HEK293 (cell line): ENCODE data around the gene ITPKC.

Source experiments
- CTCF ChIA-PET: fragments of 350-600 bp; formaldehyde crosslinking; extraction: SDS; loops from one replicate; lab custom pipeline; 2021; ENCODE audit warnings: antibody characterized with exemption; lab: Yijun Ruan, JAX
- POLR2A ChIA-PET: fragments of 300-600 bp; formaldehyde crosslinking; extraction: SDS; loops from one replicate; lab custom pipeline; 2020; ENCODE audit warnings: antibody characterized with exemption, inconsistent platforms; lab: Yijun Ruan, JAX
- H3K27ac ChIP-seq: fragments of 200-500 bp; sonication (Bioruptor generic); 2 replicates; pipeline ENCODE4 v1.5.1; 2014; ENCODE audit warnings: low read depth, low read length, control low read depth, inconsistent platforms; ENCODE audit errors: extremely low read depth
- H3K36me3 ChIP-seq, 2 experiments: fragments of 200-500 bp in 1 of 2; sonication (Bioruptor generic) in 1 of 2; 1 replicate in 1 of 2; 2 replicates in 1 of 2; pipeline ENCODE4 v1.5.1; 2014 to 2017; ENCODE audit warnings: inconsistent platforms in 2 of 2, low read length in 2 of 2; ENCODE audit not compliant: control insufficient read depth in 2 of 2, insufficient read depth in 1 of 2
- H3K4me1 ChIP-seq: fragments of 200-500 bp; sonication (Bioruptor generic); 2 replicates; pipeline ENCODE4 v1.5.1; 2014; ENCODE audit warnings: mild to moderate bottlenecking, low read length, inconsistent platforms; ENCODE audit not compliant: control insufficient read depth, insufficient read depth
- H3K4me3 ChIP-seq: 2 replicates; pipeline ENCODE4 v1.5.1; 2011; ENCODE audit warnings: low read depth, mild to moderate bottlenecking, control low read depth, low read length, moderate library complexity
- H3K9me3 ChIP-seq: fragments of 200-500 bp; sonication (Bioruptor generic); 2 replicates; pipeline ENCODE4 v1.5.1; 2014; ENCODE audit warnings: low read depth, low read length, inconsistent platforms; ENCODE audit not compliant: control insufficient read depth, insufficient read depth
- GLI2 ChIP-seq: fragments of 450-650 bp; formaldehyde crosslinking; IDR thresholded peaks from 2 replicates; pipeline ENCODE4; 2017; ENCODE audit warnings: missing biosample characterization, missing genetic modification characterization, low read depth, borderline replicate concordance
- GLI4 ChIP-seq: fragments of 450-650 bp; formaldehyde crosslinking; IDR thresholded peaks from 2 replicates; pipeline ENCODE4 v1.5.1; 2016; ENCODE audit warnings: missing biosample characterization, missing genetic modification characterization
- KLF1 ChIP-seq: fragments of 450-650 bp; formaldehyde crosslinking; IDR thresholded peaks from 2 replicates; pipeline ENCODE4 v1.5.1; 2016; ENCODE audit warnings: missing biosample characterization, missing genetic modification characterization
- KLF10 ChIP-seq: fragments of 450-650 bp; IDR thresholded peaks from 2 replicates; pipeline ENCODE4 v1.5.1; 2018; ENCODE audit warnings: missing biosample characterization, mild to moderate bottlenecking, missing genetic modification characterization
- KLF7 ChIP-seq: fragments of 450-650 bp; formaldehyde crosslinking; IDR thresholded peaks from 2 replicates; pipeline ENCODE4 v1.5.1; 2016; ENCODE audit warnings: missing biosample characterization, missing genetic modification characterization, borderline replicate concordance
- OSR2 ChIP-seq: fragments of 450-650 bp; formaldehyde crosslinking; IDR thresholded peaks from 2 replicates; pipeline ENCODE4 v1.5.1; 2016; ENCODE audit warnings: missing biosample characterization, missing genetic modification characterization
- PRDM1 ChIP-seq: fragments of 450-650 bp; formaldehyde crosslinking; IDR thresholded peaks from 2 replicates; pipeline ENCODE4; 2016; ENCODE audit warnings: missing biosample characterization, missing genetic modification characterization
- ZBTB10 ChIP-seq: fragments of 450-650 bp; formaldehyde crosslinking; IDR thresholded peaks from 2 replicates; pipeline ENCODE4 v1.5.1; 2016; ENCODE audit warnings: missing biosample characterization, missing genetic modification characterization
- ZBTB21 ChIP-seq: fragments of 450-650 bp; formaldehyde crosslinking; IDR thresholded peaks from 2 replicates; pipeline ENCODE4 v1.5.1; 2017; ENCODE audit warnings: missing biosample characterization, missing genetic modification characterization
- ZIC2 ChIP-seq: fragments of 450-650 bp; formaldehyde crosslinking; IDR thresholded peaks from 2 replicates; pipeline ENCODE4 v1.5.1; 2016; ENCODE audit warnings: missing biosample characterization, missing genetic modification characterization
- ZNF114 ChIP-seq: fragments of 450-650 bp; formaldehyde crosslinking; IDR thresholded peaks from 2 replicates; pipeline ENCODE4 v1.5.0; 2017; ENCODE audit warnings: missing biosample characterization, missing genetic modification characterization
- ZNF155 ChIP-seq: fragments of 450-650 bp; formaldehyde crosslinking; IDR thresholded peaks from 2 replicates; pipeline ENCODE4 v1.5.1; 2016; ENCODE audit warnings: missing biosample characterization, missing genetic modification characterization
- ZNF169 ChIP-seq: fragments of 450-650 bp; formaldehyde crosslinking; IDR thresholded peaks from 2 replicates; pipeline ENCODE4 v1.5.1; 2016; ENCODE audit warnings: missing biosample characterization, missing genetic modification characterization
- ZNF423 ChIP-seq: fragments of 450-650 bp; formaldehyde crosslinking; IDR thresholded peaks from 2 replicates; pipeline ENCODE4 v1.5.1; 2016; ENCODE audit warnings: missing biosample characterization, missing genetic modification characterization
- ZNF426 ChIP-seq: fragments of 450-650 bp; formaldehyde crosslinking; IDR thresholded peaks from 2 replicates; pipeline ENCODE4 v1.5.1; 2017; ENCODE audit warnings: missing biosample characterization, missing genetic modification characterization, mild to moderate bottlenecking, inconsistent platforms, moderate library complexity
- ZNF549 ChIP-seq: fragments of 450-650 bp; IDR thresholded peaks from 2 replicates; pipeline ENCODE4 v1.5.1; 2018; ENCODE audit warnings: missing biosample characterization, missing genetic modification characterization, mild to moderate bottlenecking, inconsistent platforms, moderate library complexity
- ZNF560 ChIP-seq: fragments of 450-650 bp; formaldehyde crosslinking; IDR thresholded peaks from 2 replicates; pipeline ENCODE4 v1.5.1; 2017; ENCODE audit warnings: missing biosample characterization, missing genetic modification characterization, borderline replicate concordance
- ZNF571 ChIP-seq: fragments of 450-650 bp; formaldehyde crosslinking; IDR thresholded peaks from 2 replicates; pipeline ENCODE4 v1.5.0; 2017; ENCODE audit warnings: missing biosample characterization, missing genetic modification characterization
- ZNF626 ChIP-seq: fragments of 450-650 bp; sonication (Bioruptor Pico); formaldehyde crosslinking; IDR thresholded peaks from 2 replicates; pipeline ENCODE4 v1.5.1; 2018; ENCODE audit warnings: missing biosample characterization, missing genetic modification characterization, inconsistent platforms
- ZNF677 ChIP-seq: fragments of 450-650 bp; IDR thresholded peaks from 2 replicates; pipeline ENCODE4 v1.5.0; 2018; ENCODE audit warnings: missing biosample characterization, mild to moderate bottlenecking, missing genetic modification characterization, moderate library complexity
- ZNF830 ChIP-seq: fragments of 450-650 bp; IDR thresholded peaks from 2 replicates; pipeline ENCODE4 v1.5.0; 2018; ENCODE audit warnings: missing biosample characterization, missing genetic modification characterization, low read depth, mild to moderate bottlenecking, moderate library complexity
- TF ChIP-seq, protein P1 (sequence below): fragments of 450-650 bp; formaldehyde crosslinking; IDR thresholded peaks from 2 replicates; pipeline ENCODE4 v1.5.1; 2016; ENCODE audit warnings: missing biosample characterization, missing genetic modification characterization
- TF ChIP-seq, protein P2 (sequence below): fragments of 450-650 bp; formaldehyde crosslinking; IDR thresholded peaks from 2 replicates; pipeline ENCODE4 v1.5.1; 2016; ENCODE audit warnings: missing biosample characterization, missing genetic modification characterization

The ITPKC gene

GRCh38 chr19:40742886-40743285 is 26.0 kb downstream of the ITPKC start:
- peaks cover 57 to 64% of the 10 kb centered on the region in 2 experiments; a peak in 2 of 3 replicates for H3K36me3 ChIP-seq
- ChIA-PET CTCF (interaction anchor here (0.6 to 3.3 kb wide), 9 partner anchors 20 to 433 kb away, joined by 3 to 23 read pairs (median 3); partner anchors contain the start of genes COQ8B and ITPKC), POLR2A (interaction anchor here (0.9 to 4.3 kb wide), 9 partner anchors 8 to 79 kb away, joined by 3 to 30 read pairs (median 5); partner anchors contain the start of genes ACTMAP, RAB4B and SNRPA)
- H3K4me1 ChIP-seq = no peaks in the 10 kb centered on the region
- H3K27ac ChIP-seq = no peak overlapping the region
- no peak for TF ChIP-seq ZNF626 (tag by site-specific recombination)
- no peak for TF ChIP-seq ZNF549 (tag by site-specific recombination)
- TF ChIP-seq ZNF426 (tag by site-specific recombination) = no peak
- no peak for TF ChIP-seq OSR2 (tag by site-specific recombination)
- TF ChIP-seq ZBTB10 (tag by site-specific recombination) = no peak
- TF ChIP-seq ZBTB21 (tag by site-specific recombination) = no peak
- TF ChIP-seq ZNF571 = no peak
- no peak for TF ChIP-seq ZNF114 (tag by site-specific recombination)
- TF ChIP-seq, protein P1, sequence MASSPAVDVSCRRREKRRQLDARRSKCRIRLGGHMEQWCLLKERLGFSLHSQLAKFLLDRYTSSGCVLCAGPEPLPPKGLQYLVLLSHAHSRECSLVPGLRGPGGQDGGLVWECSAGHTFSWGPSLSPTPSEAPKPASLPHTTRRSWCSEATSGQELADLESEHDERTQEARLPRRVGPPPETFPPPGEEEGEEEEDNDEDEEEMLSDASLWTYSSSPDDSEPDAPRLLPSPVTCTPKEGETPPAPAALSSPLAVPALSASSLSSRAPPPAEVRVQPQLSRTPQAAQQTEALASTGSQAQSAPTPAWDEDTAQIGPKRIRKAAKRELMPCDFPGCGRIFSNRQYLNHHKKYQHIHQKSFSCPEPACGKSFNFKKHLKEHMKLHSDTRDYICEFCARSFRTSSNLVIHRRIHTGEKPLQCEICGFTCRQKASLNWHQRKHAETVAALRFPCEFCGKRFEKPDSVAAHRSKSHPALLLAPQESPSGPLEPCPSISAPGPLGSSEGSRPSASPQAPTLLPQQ (tag by site-specific recombination) = no peak
- no peak for TF ChIP-seq KLF7 (tag by site-specific recombination)
- TF ChIP-seq ZNF155 (tag by site-specific recombination) = no peak
- no peak for TF ChIP-seq PRDM1 (tag by site-specific recombination)
- no peak for TF ChIP-seq ZNF677 (tag by site-specific recombination)
- no peak for TF ChIP-seq GLI4 (tag by site-specific recombination)
- no peak overlapping the region for H3K4me3 ChIP-seq
- no peaks in the 10 kb centered on the region for H3K9me3 ChIP-seq

DNA sequence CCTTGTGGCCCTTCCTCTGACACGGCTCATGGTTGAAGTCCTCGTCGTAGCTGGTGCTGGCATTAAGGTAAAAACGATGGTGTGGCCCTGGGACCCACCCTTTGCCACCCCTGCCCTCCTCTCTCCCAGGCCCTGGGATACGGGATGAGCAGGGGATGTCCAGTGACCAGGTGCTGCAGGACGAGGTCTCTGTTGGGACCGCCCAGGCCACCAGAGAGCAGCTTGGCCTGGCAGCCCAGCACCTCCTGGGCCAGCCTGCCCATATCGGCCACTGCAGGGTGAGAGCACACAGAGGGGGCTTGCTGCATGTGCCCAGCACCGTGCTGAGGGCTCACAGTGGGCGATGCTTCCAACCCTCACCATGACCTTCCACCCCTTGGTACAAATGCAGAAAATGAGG is 27.0 kb downstream of the ITPKC start:
- TF ChIP-seq ZNF830 (tag by site-specific recombination) (no peak), ZNF571 (no peak), KLF10 (tag by site-specific recombination) (no peak), ZNF169 (tag by site-specific recombination) (no peak), ZNF560 (tag by site-specific recombination) (no peak), ZNF549 (tag by site-specific recombination) (no peak), ZNF155 (tag by site-specific recombination) (no peak), ZNF423 (tag by site-specific recombination) (no peak), GLI2 (tag by site-specific recombination) (no peak), KLF1 (no peak), ZIC2 (tag by site-specific recombination) (no peak), GLI4 (tag by site-specific recombination) (no peak)
- TF ChIP-seq, protein P2, sequence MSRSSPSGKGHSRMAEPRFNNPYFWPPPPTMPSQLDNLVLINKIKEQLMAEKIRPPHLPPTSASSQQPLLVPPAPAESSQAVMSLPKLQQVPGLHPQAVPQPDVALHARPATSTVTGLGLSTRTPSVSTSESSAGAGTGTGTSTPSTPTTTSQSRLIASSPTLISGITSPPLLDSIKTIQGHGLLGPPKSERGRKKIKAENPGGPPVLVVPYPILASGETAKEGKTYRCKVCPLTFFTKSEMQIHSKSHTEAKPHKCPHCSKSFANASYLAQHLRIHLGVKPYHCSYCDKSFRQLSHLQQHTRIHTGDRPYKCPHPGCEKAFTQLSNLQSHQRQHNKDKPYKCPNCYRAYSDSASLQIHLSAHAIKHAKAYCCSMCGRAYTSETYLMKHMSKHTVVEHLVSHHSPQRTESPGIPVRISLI (tag by site-specific recombination) = no peak
- TF ChIP-seq, all 188 proteins: peak for 0
- ChIA-PET POLR2A (interaction anchor here (0.8 to 4.3 kb wide), 8 partner anchors 16 to 401 kb away, joined by 3 to 30 read pairs (median 6); partner anchors contain the start of genes COQ8B, EGLN2, ITPKC and NUMBL), CTCF (interaction anchor here (0.6 to 3.3 kb wide), 13 partner anchors 10 to 1658 kb away, joined by 3 to 23 read pairs (median 4); partner anchors contain the start of gene RAB4B)

More for the DNA sequence above, 27.0 kb downstream of the ITPKC start:
- H3K4me1 ChIP-seq = peaks cover 3% of the 10 kb centered on the region; the same call in 1 of the 2 replicates
- H3K9me3 ChIP-seq = no peaks in the 10 kb centered on the region
- no peak overlapping the region for H3K27ac ChIP-seq
- no peak overlapping the region for H3K4me3 ChIP-seq
- H3K36me3 ChIP-seq = peaks cover 58 to 59% of the 10 kb centered on the region in 2 experiments; a peak in 2 of 3 replicates
